AG10803 (cell line): ENCODE measurements around the gene NT5M.

Experiments used
- DNase-seq: peaks from one replicate; pipeline ENCODE4 v3.0.0; 2010; ENCODE audit warnings: low read depth
- H3K4me3 ChIP-seq: 2 replicates; pipeline ENCODE4 v1.5.1; 2011; ENCODE audit warnings: mild to moderate bottlenecking, low read length, control low read depth
- TF ChIP-seq, protein P1 (sequence below): conservative IDR thresholded peaks from 2 replicates; pipeline ENCODE4 v1.5.1; 2011; ENCODE audit warnings: mild to moderate bottlenecking, low read length, control low read depth, inconsistent platforms

The NT5M gene

DNA sequence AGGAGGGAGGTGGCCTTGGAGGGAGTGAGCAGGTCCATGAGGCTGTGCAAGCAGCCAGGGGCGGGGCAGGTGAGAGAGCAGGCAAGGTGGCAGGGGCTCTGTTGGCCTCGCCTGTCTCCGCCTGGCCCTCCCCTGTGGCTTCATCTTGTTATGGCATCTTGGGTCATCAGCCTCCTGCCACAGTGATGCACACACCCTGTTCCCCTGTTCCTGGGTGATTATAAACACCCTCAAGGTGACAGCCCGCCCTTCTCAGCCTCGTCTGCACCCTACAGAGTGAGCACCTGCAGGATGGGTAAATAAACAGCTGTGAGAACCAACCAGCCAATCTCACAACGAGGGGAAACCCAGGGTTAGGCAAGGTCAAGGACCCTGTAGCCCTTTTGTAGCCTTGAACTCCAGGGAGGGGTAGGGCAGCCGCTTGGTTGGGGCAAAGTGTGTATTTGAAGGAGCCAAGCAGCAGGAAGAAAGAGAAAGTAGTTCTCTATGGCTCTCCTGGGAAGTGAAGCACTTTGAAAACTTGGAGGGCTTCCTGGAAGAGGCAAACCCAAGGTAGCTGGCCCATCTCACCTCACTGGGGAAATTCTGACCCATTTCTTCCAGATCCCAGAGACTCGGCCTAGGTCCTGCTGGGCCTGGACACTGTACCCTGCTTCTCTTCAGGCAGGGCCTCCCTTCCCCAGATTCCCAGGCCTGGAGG is 60.6 kb downstream of the NT5M start:
- no peak overlapping the region for H3K4me3 ChIP-seq
- no peak for DNase-seq
- TF ChIP-seq, protein P1, sequence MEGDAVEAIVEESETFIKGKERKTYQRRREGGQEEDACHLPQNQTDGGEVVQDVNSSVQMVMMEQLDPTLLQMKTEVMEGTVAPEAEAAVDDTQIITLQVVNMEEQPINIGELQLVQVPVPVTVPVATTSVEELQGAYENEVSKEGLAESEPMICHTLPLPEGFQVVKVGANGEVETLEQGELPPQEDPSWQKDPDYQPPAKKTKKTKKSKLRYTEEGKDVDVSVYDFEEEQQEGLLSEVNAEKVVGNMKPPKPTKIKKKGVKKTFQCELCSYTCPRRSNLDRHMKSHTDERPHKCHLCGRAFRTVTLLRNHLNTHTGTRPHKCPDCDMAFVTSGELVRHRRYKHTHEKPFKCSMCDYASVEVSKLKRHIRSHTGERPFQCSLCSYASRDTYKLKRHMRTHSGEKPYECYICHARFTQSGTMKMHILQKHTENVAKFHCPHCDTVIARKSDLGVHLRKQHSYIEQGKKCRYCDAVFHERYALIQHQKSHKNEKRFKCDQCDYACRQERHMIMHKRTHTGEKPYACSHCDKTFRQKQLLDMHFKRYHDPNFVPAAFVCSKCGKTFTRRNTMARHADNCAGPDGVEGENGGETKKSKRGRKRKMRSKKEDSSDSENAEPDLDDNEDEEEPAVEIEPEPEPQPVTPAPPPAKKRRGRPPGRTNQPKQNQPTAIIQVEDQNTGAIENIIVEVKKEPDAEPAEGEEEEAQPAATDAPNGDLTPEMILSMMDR: no peak

DNA sequence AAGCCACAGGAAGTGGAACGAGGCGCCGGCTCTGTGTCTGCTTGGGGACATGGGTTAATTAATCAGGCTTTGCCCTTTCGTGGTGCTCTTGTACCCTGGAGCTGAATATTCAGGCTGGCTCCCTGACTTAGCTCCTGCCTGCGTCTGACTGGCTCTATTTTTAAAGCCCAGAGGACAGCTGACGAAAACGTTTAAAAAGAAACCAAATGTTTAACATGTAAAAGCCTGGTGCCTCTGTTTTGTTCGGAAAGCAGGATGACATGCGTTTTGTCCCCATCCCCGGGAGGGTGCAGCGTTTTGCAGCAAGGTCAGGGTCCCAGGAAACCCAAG is 61.1 kb downstream of the NT5M start:
- DNase-seq: no peak
- no peak overlapping the region for H3K4me3 ChIP-seq
- TF ChIP-seq, protein P1: no peak

DNA sequence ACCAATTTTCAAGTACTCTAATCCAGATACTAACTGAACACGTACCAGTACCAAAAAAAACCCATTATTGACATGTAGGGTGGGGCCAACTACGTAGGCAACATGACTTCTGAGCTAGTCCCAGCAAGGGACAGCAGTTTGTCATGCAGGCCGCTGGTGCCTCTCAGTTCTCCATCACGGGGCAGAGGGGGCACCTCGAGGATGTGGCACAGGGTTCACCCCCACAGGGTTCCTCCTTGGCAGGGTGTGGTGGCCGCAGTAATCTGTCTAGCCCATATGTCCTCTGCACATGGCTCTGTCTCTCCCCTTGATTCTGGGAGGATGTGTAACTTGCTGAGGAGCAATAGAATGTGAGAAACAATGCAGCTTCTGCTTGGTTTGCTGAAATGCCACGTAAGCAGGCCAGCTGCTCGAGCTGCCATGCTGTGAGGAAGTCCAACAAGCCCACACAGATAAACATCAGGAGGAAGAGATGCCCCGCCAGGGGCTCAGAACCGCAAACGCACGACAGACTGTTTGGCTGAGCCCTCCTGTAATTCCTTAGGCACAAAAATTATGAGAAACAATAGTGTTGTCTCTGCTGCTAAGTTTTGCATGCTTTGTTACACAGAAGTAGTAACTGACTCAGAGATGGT is 62.4 kb downstream of the NT5M start:
- H3K4me3 ChIP-seq: no peak overlapping the region
- DNase-seq: no peak
- TF ChIP-seq, protein P1: no peak

DNA sequence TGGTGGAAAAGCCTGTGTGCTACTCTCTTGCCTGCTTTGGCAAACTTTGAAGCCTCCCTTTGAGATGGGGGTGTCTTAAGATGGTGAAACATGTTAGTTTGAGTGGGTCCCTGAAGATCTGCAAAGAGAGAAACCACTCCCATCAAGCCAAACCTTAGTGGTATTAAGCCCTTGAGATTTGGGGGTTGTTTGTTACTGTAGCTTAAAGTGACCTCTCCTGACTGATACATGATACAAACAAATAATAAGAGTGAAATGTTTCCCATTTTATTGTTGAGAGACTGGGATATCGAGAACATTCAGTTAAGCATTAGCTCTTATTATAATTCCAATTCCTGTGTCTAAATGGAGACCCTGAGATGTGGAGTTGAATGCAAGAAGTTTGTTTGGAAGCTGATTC is 63.1 kb downstream of the NT5M start:
- no peak overlapping the region for H3K4me3 ChIP-seq
- TF ChIP-seq, protein P1: no peak
- no peak for DNase-seq

DNA sequence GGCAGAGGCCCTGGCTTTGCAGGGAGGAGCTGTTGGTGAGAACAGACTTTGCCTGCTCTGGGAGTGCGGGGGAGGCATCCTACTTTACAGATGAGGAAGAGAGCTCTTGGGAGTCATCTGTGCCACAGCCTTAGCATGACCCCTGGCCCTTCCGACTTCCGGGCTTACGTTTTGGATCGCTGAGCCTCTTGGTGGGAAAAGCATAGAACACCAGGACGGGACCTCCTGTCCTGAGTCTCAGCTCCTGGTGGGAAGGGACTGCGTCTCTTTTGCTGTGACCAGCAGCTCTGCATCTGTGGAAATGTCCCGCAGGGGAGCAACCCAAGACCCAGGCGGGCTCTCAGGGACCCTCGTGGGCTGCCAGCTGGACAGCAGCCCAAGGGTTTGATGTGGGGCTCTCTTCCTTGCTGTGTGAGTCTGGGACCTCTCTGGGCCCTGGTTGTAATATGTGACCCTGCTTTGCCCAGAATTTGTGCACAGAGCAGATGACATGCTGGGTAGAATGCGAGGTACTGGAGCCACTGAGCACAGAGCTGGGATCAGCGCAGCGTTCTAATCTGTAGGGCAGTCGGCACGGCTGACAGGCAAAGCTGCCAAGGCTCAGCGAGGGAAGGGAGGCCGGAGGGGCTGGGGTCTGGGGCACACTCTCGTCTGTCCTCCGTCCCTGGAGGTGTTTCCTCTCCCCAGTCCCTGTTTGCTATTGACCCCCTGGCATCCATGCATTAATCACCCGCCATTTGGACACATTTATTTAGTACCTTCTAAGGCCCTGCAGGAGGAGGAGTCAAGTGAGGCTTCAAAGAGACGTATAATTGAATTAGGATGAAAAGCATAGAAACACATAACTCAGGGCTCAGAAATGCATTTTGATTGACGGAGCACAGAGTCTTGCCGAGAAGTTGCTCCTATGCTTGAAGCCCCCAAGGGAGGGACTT is 64.0 kb downstream of the NT5M start:
- DNase-seq: no peak
- H3K4me3 ChIP-seq: no peak overlapping the region
- TF ChIP-seq, protein P1: no peak

DNA sequence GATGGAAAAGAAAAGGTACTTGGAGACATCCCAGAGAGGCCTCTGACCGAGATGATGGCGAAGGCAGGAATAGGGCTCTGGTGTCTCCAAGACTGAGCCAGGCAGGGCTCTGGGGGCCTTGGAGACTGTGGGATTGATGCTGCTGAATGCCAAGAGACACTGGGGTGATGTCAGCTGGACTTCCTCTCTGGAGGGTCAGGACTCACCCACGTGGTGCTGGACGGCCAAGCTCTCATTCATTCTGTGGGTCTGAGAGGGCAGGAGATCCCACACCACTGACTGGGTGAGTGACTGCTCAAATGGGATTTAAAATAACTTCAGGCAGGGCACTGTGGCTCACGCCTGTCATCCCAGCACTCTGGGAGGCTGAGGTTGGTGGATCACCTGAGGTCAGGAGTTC is 64.8 kb downstream of the NT5M start:
- no peak for DNase-seq
- TF ChIP-seq, protein P1: no peak
- no peak overlapping the region for H3K4me3 ChIP-seq

DNA sequence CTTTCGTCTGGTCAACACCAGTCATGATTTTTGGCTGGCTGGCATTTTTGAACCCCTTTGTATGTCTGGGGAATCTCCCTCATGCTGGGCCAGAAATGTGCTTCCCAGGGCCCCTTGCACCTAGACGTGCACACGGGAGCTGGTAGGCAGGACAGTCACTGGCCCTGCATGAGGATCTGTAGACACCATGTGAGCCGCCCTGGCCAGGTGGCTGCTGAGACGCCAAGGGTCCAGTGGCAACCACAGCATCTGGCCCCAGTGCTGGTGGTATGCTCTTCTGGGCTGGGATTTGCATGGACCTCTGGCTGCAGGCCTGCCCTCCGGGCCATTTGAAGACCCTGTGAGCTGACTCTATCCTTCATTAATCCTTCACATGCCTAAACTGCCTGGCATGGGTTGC is 67.5 kb downstream of the NT5M start:
- TF ChIP-seq, protein P1: no peak
- DNase-seq: no peak
- H3K4me3 ChIP-seq: no peak overlapping the region
